Mesenchymal stem cell (in vitro differentiated cells and primary cell): ENCODE results near the gene E2F4.

Experiments
- DNase-seq: peaks from one replicate; pipeline ENCODE4 v3.0.0-alpha.2; 2013
- H2AFZ ChIP-seq: one replicate; pipeline ENCODE4 v1.6.1; 2013; ENCODE audit warnings: low read depth, mild to moderate bottlenecking, control low read depth, inconsistent platforms, low read length, moderate library complexity
- H2AK5ac ChIP-seq: 2 replicates; pipeline ENCODE4 v1.6.1; 2013; ENCODE audit warnings: low read length, moderate library complexity, mild to moderate bottlenecking, inconsistent platforms; ENCODE audit not compliant: severe bottlenecking
- H2BK120ac ChIP-seq: one replicate; pipeline ENCODE4 v1.6.1; 2013; ENCODE audit warnings: low read depth, mild to moderate bottlenecking, inconsistent platforms, low read length, moderate library complexity
- H2BK12ac ChIP-seq, 2 experiments: one replicate each; pipeline ENCODE4 v1.6.1; 2013; ENCODE audit warnings: inconsistent platforms in 2 of 2, low read length in 2 of 2, mild to moderate bottlenecking in 2 of 2, moderate library complexity in 2 of 2, control low read depth in 1 of 2
- H2BK15ac ChIP-seq: one replicate; pipeline ENCODE4 v1.6.1; 2013; ENCODE audit warnings: mild to moderate bottlenecking, low read depth, inconsistent platforms; ENCODE audit not compliant: poor library complexity, severe bottlenecking
- H2BK5ac ChIP-seq: 2 replicates; pipeline ENCODE4 v1.6.1; 2013; ENCODE audit warnings: low read depth, mild to moderate bottlenecking, low read length, control low read depth, inconsistent platforms; ENCODE audit not compliant: poor library complexity, severe bottlenecking
- H3K14ac ChIP-seq, 2 experiments: one replicate each; pipeline ENCODE4 v1.6.1; 2013; ENCODE audit warnings: inconsistent platforms in 2 of 2, low read length in 2 of 2, control low read depth in 1 of 2, mild to moderate bottlenecking in 1 of 2, moderate library complexity in 1 of 2
- H3K18ac ChIP-seq, 2 experiments: one replicate each; pipeline ENCODE4 v1.6.1; 2013; ENCODE audit warnings: inconsistent platforms in 2 of 2, low read length in 2 of 2, control low read depth in 1 of 2, low read depth in 1 of 2, mild to moderate bottlenecking in 1 of 2
- H3K23ac ChIP-seq, 2 experiments: one replicate each; pipeline ENCODE4 v1.6.1; 2013; ENCODE audit warnings: inconsistent platforms in 2 of 2, low read length in 2 of 2, mild to moderate bottlenecking in 2 of 2, moderate library complexity in 2 of 2, control low read depth in 1 of 2
- H3K27ac ChIP-seq: 2 replicates; pipeline ENCODE4 v1.5.1; 2013; ENCODE audit warnings: mild to moderate bottlenecking, moderate library complexity, low read length, control low read depth, inconsistent platforms; ENCODE audit not compliant: poor library complexity, severe bottlenecking
- H3K27me3 ChIP-seq, 2 experiments: 2 replicates each; pipeline versions ENCODE4 v1.6.1 to v1.7.0; 2013; ENCODE audit warnings: low read length in 2 of 2, mild to moderate bottlenecking in 2 of 2, moderate library complexity in 2 of 2, control low read depth in 1 of 2, inconsistent platforms in 1 of 2; ENCODE audit not compliant: control insufficient read depth in 1 of 2, insufficient read depth in 1 of 2
- H3K36me3 ChIP-seq, 2 experiments: 2 replicates each; pipeline versions ENCODE4 v1.6.1 to v1.7.0; 2013; ENCODE audit warnings: low read length in 2 of 2, control low read depth in 1 of 2, inconsistent platforms in 1 of 2, low read depth in 1 of 2, mild to moderate bottlenecking in 1 of 2; ENCODE audit not compliant: insufficient read depth in 2 of 2, control insufficient read depth in 1 of 2
- H3K4ac ChIP-seq, 2 experiments: one replicate each; pipeline ENCODE4 v1.6.1; 2013; ENCODE audit warnings: inconsistent platforms in 2 of 2, low read length in 2 of 2, mild to moderate bottlenecking in 2 of 2, moderate library complexity in 2 of 2, control low read depth in 1 of 2, low read depth in 1 of 2
- H3K4me1 ChIP-seq: 2 replicates; pipeline ENCODE4 v1.6.1; 2013; ENCODE audit warnings: low read depth, low read length, control low read depth; ENCODE audit not compliant: control insufficient read depth, insufficient read depth
- H3K4me2 ChIP-seq: 2 replicates; pipeline ENCODE4 v1.6.1; 2013; ENCODE audit warnings: low read length, mild to moderate bottlenecking, inconsistent platforms; ENCODE audit not compliant: poor library complexity, severe bottlenecking
- H3K4me3 ChIP-seq, 2 experiments: 2 replicates each; pipeline versions ENCODE4 v1.5.1 to v1.7.0; 2013; ENCODE audit warnings: low read length in 2 of 2, mild to moderate bottlenecking in 2 of 2, control low read depth in 1 of 2, low read depth in 1 of 2; ENCODE audit not compliant: insufficient read depth in 1 of 2
- H3K79me1 ChIP-seq: replicated peaks from 2 replicates; pipeline ENCODE4 v1.6.1; 2013; ENCODE audit warnings: mild to moderate bottlenecking, control low read depth, low read length, inconsistent platforms; ENCODE audit not compliant: poor library complexity, severe bottlenecking
- H3K9ac ChIP-seq: 2 replicates; pipeline ENCODE4 v1.7.0; 2013; ENCODE audit warnings: mild to moderate bottlenecking, low read length, moderate library complexity
- H3K9me3 ChIP-seq: 2 replicates; pipeline ENCODE4 v1.7.0; 2013; ENCODE audit warnings: mild to moderate bottlenecking, low read length; ENCODE audit not compliant: control insufficient read depth
- H4K8ac ChIP-seq: one replicate; pipeline ENCODE4 v1.6.1; 2013; ENCODE audit warnings: inconsistent platforms, mild to moderate bottlenecking, low read length, moderate library complexity
- H4K91ac ChIP-seq: one replicate; pipeline ENCODE4 v1.6.1; 2013; ENCODE audit warnings: mild to moderate bottlenecking, low read length, inconsistent platforms
- WGBS: methylation state at CpG from one replicate; pipeline ENCODE4 v1.1.7; 2013; ENCODE audit warnings: mixed read lengths; 5-methylcytosine and 5-hydroxymethylcytosine counted together

Gene E2F4

GRCh38 chr16:67210069-67210937 is 18.3 kb downstream of the E2F4 start:
- no peak overlapping the region for H3K9ac ChIP-seq
- no peaks in the 10 kb centered on the region for H3K9me3 ChIP-seq
- H4K8ac ChIP-seq: no peak overlapping the region
- H3K18ac ChIP-seq: no peak overlapping the region
- no peak overlapping the region for H3K27ac ChIP-seq
- H2BK12ac ChIP-seq: no peak overlapping the region
- no peaks in the 10 kb centered on the region for H3K79me1 ChIP-seq
- no peak overlapping the region for H4K91ac ChIP-seq
- H3K14ac ChIP-seq: no peak overlapping the region
- no peak overlapping the region for H3K23ac ChIP-seq
- DNase-seq: no peak
- H2BK5ac ChIP-seq: no peak overlapping the region
- no peak overlapping the region for H2BK120ac ChIP-seq
- H3K4me2 ChIP-seq: no peak overlapping the region
- H3K4me3 ChIP-seq: no peak overlapping the region
- peaks cover 21% of the 10 kb centered on the region for H3K4me1 ChIP-seq
- H2AFZ ChIP-seq: no peak overlapping the region
- H3K27me3 ChIP-seq: no peaks in the 10 kb centered on the region
- H3K4ac ChIP-seq: no peak overlapping the region
- no peak overlapping the region for H2AK5ac ChIP-seq
- WGBS: 89% methylated on average over 25 of the region's 25 CpGs
- H2BK15ac ChIP-seq: no peak overlapping the region
- H3K36me3 ChIP-seq: peaks cover 14 to 19% of the 10 kb centered on the region in 2 experiments

GRCh38 chr16:67211674-67212073 is 19.7 kb downstream of the E2F4 start:
- H2AK5ac ChIP-seq: no peak overlapping the region
- H3K79me1 ChIP-seq: no peaks in the 10 kb centered on the region
- H3K23ac ChIP-seq: no peak overlapping the region
- no peak overlapping the region for H2BK15ac ChIP-seq
- no peak overlapping the region for H3K4me3 ChIP-seq
- H3K4me2 ChIP-seq: no peak overlapping the region
- no peak overlapping the region for H3K14ac ChIP-seq
- no peak overlapping the region for H2AFZ ChIP-seq
- H3K9me3 ChIP-seq: no peaks in the 10 kb centered on the region
- H3K4ac ChIP-seq: no peak overlapping the region
- H2BK120ac ChIP-seq: no peak overlapping the region
- H2BK5ac ChIP-seq: no peak overlapping the region
- H3K27me3 ChIP-seq: no peaks in the 10 kb centered on the region
- peaks cover 20% of the 10 kb centered on the region for H3K4me1 ChIP-seq
- H4K8ac ChIP-seq: no peak overlapping the region
- WGBS: 83% methylated on average over 7 of the region's 7 CpGs
- peaks cover 17 to 19% of the 10 kb centered on the region in 2 experiments for H3K36me3 ChIP-seq
- no peak overlapping the region for H2BK12ac ChIP-seq
- no peak for DNase-seq
- H3K18ac ChIP-seq: no peak overlapping the region
- H3K9ac ChIP-seq: no peak overlapping the region
- H4K91ac ChIP-seq: no peak overlapping the region
- no peak overlapping the region for H3K27ac ChIP-seq

GRCh38 chr16:67212766-67213165 is 20.8 kb downstream of the E2F4 start:
- peaks cover 9% of the 10 kb centered on the region for H3K4me1 ChIP-seq
- no peak overlapping the region for H3K27ac ChIP-seq
- H3K18ac ChIP-seq: no peak overlapping the region
- no peak overlapping the region for H3K14ac ChIP-seq
- H3K9me3 ChIP-seq: no peaks in the 10 kb centered on the region
- no peak overlapping the region for H3K4me2 ChIP-seq
- DNase-seq: no peak
- no peak overlapping the region for H3K4ac ChIP-seq
- H2BK120ac ChIP-seq: no peak overlapping the region
- H3K27me3 ChIP-seq: no peaks in the 10 kb centered on the region
- no peak overlapping the region for H2BK15ac ChIP-seq
- H2BK5ac ChIP-seq: no peak overlapping the region
- H3K4me3 ChIP-seq: no peak overlapping the region
- H4K8ac ChIP-seq: no peak overlapping the region
- no peak overlapping the region for H2AK5ac ChIP-seq
- H3K23ac ChIP-seq: no peak overlapping the region
- no peak overlapping the region for H4K91ac ChIP-seq
- no peak overlapping the region for H3K9ac ChIP-seq
- H3K36me3 ChIP-seq: peaks cover 19 to 26% of the 10 kb centered on the region in 2 experiments
- no peak overlapping the region for H2BK12ac ChIP-seq
- no peaks in the 10 kb centered on the region for H3K79me1 ChIP-seq
- H2AFZ ChIP-seq: no peak overlapping the region

GRCh38 chr16:67213197-67214019 is 21.5 kb downstream of the E2F4 start:
- H2BK5ac ChIP-seq: no peak overlapping the region
- H3K36me3 ChIP-seq: peaks cover 19 to 26% of the 10 kb centered on the region in 2 experiments
- H2BK15ac ChIP-seq: no peak overlapping the region
- H3K27ac ChIP-seq: no peak overlapping the region
- no peaks in the 10 kb centered on the region for H3K9me3 ChIP-seq
- H4K91ac ChIP-seq: no peak overlapping the region
- H2BK120ac ChIP-seq: no peak overlapping the region
- no peak overlapping the region for H3K4me2 ChIP-seq
- DNase-seq: no peak
- no peak overlapping the region for H3K4ac ChIP-seq
- H3K79me1 ChIP-seq: no peaks in the 10 kb centered on the region
- H2AK5ac ChIP-seq: no peak overlapping the region
- H3K4me1 ChIP-seq: peaks cover 4% of the 10 kb centered on the region
- WGBS: 80% methylated on average over 7 of the region's 8 CpGs
- no peaks in the 10 kb centered on the region for H3K27me3 ChIP-seq
- H3K23ac ChIP-seq: no peak overlapping the region
- H3K9ac ChIP-seq: no peak overlapping the region
- no peak overlapping the region for H3K14ac ChIP-seq
- no peak overlapping the region for H4K8ac ChIP-seq
- no peak overlapping the region for H3K18ac ChIP-seq
- no peak overlapping the region for H3K4me3 ChIP-seq
- no peak overlapping the region for H2BK12ac ChIP-seq
- H2AFZ ChIP-seq: no peak overlapping the region
